Skin epidermis (tissue), 12 donors: ENCODE data around the gene GOLGA3.
"Not testable (repeated sequence)": the region's sequence is repeated elsewhere in the genome, so short reads cannot be mapped to it uniquely, and the experiment has no call there.

Experiments used
- H3K27ac ChIP-seq, 21 experiments: fragments of 200-600 bp; sonication (generic) in 11 of 21; one replicate each; pipeline ENCODE4 v1.5.0; 2020; ENCODE audit warnings: mild to moderate bottlenecking in 3 of 21, inconsistent platforms in 2 of 21, moderate library complexity in 2 of 21
- H3K4me3 ChIP-seq, 7 experiments: fragments of 200-600 bp; sonication (generic) in 2 of 7; one replicate each; pipeline ENCODE4 v1.5.0; 2020; ENCODE audit warnings: inconsistent platforms in 2 of 7, mild to moderate bottlenecking in 2 of 7, moderate library complexity in 1 of 7

Gene GOLGA3

DNA sequence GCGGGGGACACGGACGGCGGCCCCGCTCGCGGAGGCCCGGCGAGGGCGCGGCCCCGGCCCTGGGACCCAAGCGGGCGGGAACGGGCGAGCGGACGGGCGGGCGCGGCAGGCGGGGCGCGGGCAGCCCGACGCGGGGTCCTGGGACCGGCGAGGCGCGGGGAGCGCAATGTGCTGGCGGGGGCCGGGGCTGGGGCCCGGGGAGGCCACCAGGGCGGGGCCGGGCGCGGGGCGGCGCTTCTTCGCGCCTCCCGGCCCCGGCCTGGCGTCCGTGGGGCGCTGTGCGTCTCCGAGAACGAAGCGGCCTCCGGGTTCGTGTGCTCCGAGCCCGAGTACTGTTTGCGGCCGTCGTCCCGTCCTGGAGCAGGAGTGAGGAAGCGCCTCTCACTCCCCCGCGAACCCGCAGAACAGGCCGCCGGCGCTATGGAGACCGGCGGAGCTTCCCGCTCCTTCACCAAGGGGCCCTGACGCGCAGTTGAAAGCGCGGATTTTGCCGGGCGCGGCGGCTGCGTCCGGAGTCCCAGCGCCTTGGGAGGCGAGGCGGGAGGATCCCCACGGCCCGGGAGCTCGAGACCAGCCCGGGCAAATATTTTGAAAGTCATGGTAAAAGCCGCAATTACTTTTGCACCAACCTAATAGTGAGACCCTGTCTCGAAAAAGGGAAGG lies 66.6 kb downstream of the GOLGA3 start:
- peak overlapping the region; percentile 79 to 99 (median 97) for H3K27ac ChIP-seq
- H3K4me3 ChIP-seq = peak overlapping the region; percentile 35 to 96 (median 59)

DNA sequence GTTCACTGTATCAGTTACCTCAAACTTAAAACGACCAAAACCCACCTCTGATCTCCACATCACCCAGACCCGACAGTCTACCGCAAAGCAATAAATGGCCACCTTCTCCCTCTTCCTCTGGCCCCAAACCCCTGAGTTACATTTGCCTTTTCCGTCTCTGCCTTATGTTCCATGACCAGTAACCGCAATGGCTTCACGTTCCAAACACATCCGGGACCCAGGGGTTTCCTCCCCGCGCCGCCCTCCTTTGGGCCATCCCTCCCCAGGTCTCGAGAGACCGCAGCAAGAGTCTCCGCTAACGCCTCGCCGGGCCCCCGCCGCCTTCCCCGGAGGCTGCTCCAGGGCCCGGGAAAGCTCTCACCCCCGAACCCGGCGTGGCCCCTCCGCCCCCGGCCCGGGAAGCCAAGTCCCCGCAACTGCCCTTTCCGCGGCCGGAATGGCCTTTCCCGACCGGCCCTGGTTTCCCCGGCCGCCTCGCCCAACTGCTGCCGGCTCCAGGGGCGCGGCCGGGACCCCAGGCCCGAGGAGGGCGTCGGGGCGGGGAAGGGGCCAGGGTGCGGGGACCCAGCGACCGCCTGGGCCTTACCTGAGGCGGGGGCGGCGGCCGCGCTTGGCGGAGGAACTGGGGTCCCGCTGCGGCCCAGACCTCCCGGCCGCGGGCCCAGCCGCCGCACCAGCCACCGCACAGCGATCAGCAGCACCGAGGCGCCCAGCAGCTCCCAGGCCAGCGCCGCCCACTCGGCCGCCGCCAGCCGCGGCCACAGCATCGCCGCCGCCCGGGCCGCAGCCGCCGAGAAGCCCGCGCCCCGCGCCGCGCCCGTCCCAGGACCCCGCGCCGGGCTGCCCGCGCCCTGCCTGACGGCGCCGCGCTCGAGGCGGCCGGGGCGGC lies 67.4 kb downstream of the GOLGA3 start, which contains the start of gene ANKLE2:
Gene ANKLE2, minus strand, starts transcription at position 801 of the 889 bp plus-strand sequence. Its CDS starts 34 bp downstream, at position 767.
- peak within 1 kb of the TSS; percentile 95 to 100 (median 98) for H3K27ac ChIP-seq
- peak within 1 kb of the TSS; percentile 91 to 100 (median 98) for H3K4me3 ChIP-seq

GRCh38 chr12:132759359-132759758 lies 69.3 kb downstream of the GOLGA3 start:
- peak overlapping the region in 3 of 21 experiments; percentile 34 to 100 (median 99) for H3K27ac ChIP-seq
- peak overlapping the region in 1 of 7 experiments; percentile 91 for H3K4me3 ChIP-seq

- H3K27ac ChIP-seq, H3K4me3 ChIP-seq: not testable (repeated sequence)
Observed at GRCh38 chr12:132758825-132759224, 69.8 kb downstream of the GOLGA3 start.

DNA sequence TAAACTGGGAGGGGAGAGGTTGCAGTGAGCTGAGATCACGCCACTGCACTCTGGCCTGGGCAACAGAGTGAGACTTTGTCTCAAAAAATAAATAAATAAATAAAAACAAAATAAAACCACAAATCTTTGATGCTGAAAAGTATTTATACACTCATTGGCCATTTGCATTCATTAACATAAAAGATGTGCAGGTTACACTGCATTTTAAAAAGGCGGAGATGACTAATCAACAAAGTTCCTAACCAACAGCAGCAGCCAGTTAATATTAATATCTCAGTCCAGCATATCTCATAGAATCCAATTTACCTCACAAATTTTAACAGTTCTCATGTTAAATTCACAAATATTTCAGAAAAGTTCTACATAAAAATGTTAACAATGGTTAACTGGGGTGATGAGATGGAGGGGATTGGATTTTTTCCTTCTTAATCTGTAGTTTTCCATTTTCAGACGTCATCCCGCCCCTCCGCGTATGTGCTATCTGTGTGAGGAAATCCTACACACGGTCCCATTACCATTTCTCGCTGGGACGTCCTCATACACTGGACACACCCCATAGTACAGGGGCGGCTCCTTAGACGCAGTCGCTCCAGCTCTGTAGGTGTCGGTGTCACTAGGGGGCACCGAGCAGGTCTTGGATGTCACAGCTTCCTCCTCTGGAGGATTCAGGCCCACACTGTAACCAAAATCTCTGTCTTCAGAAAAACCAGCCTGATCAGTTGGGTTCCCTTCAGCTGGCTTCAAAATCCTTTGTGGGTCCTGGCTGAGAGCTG lies 74.3 kb downstream of the GOLGA3 start:
- Histone ChIP-seq H3K4me3 (no peak overlapping the region), H3K27ac (no peak overlapping the region)

GRCh38 chr12:132753670-132754069 lies 75.0 kb downstream of the GOLGA3 start:
- H3K27ac ChIP-seq, H3K4me3 ChIP-seq: not testable (repeated sequence)

GRCh38 chr12:132748319-132748718 lies 80.3 kb downstream of the GOLGA3 start:
- Histone ChIP-seq H3K4me3 (no peak overlapping the region), H3K27ac (no peak overlapping the region)

DNA sequence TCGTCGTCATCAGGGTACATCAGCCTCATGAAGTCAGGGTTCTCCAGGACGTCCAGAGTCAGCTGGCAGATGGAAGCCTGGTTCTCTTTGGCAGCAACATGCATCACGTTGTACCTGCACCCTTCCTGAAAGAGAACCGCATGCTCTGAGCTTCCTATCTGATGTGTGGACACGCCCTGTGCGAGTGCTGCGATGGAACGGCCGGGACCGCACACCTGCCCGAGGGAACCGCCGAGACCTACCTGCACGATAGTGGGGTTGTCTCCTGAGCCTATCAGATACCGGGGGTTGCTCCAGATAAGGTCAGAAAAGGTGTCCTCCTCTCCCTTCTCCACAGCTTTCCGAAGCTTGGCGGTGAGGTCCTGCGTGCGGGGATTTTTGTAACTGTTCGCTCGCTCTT lies 80.8 kb downstream of the GOLGA3 start:
- Histone ChIP-seq H3K4me3 (no peak overlapping the region), H3K27ac (peak overlapping the region in 1 of 21 experiments; percentile 60)

- peak overlapping the region in 8 of 21 experiments; percentile 3 to 66 (median 38) for H3K27ac ChIP-seq
- H3K4me3 ChIP-seq = no peak overlapping the region
Observed at GRCh38 chr12:132747395-132747794, 81.3 kb downstream of the GOLGA3 start.

- Histone ChIP-seq H3K27ac (peak overlapping the region in 6 of 21 experiments; percentile 10 to 60 (median 22)), H3K4me3 (no peak overlapping the region)
Observed at GRCh38 chr12:132746613-132747012, 82.1 kb downstream of the GOLGA3 start.

DNA sequence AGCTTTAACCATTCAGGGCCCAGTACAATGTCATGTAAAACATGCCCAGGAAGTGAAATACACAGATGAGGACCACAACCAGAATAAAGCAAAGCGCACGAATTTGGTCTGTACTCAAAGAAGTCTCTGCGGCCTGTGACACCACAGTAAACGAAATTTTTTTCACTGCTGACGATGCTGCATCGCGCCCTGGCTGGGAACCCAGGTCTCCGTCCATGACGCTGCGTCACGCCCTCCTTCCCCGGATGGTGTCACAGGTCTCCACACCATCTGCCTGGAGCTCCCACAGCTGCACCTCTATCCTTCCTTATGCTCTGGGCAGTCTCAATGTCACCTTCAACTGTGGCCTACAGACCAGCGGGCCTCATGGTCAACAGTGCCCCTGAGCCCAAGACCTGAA lies 84.8 kb downstream of the GOLGA3 start:
- no peak overlapping the region for H3K4me3 ChIP-seq
- H3K27ac ChIP-seq = no peak overlapping the region

DNA sequence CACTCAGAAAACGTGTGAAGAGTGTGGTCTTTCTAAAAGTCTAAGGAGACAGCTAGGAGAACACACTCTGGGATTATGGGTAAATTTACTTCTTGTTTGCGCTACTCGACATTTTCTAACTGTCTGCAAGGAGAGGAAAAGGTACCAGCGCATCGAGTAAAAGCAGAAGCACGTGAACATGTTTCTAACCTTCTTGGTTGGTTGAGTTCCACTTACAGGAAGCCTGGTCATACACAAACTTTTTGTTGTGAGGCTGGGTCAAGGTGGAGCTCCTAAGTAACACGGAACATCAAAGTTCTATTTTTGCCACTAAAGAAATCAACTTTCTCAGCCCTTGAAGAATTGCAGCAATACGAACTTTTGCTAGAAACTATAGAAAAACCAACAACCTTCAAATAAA lies 87.0 kb downstream of the GOLGA3 start:
- no peak overlapping the region for H3K27ac ChIP-seq
- no peak overlapping the region for H3K4me3 ChIP-seq

GRCh38 chr12:132740652-132741051 lies 88.0 kb downstream of the GOLGA3 start:
- Histone ChIP-seq H3K27ac (no peak overlapping the region), H3K4me3 (no peak overlapping the region)

DNA sequence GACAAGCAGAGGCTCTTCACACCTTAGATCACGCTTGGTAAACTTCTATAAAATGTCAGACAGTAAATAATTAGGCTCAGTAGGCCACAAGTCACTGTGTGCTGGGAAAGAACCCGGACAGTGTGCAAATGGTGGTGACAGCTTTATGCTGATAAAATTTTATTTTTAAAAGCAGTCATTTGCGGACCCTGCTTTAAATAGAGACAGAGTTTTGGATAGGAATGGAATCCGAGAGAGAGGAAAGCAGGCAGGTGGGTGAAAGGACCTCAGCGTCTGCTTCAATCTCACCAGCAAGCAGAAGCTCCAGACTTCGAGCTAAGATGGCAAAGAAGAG lies 88.4 kb downstream of the GOLGA3 start:
- Histone ChIP-seq H3K27ac (no peak overlapping the region), H3K4me3 (no peak overlapping the region)

DNA sequence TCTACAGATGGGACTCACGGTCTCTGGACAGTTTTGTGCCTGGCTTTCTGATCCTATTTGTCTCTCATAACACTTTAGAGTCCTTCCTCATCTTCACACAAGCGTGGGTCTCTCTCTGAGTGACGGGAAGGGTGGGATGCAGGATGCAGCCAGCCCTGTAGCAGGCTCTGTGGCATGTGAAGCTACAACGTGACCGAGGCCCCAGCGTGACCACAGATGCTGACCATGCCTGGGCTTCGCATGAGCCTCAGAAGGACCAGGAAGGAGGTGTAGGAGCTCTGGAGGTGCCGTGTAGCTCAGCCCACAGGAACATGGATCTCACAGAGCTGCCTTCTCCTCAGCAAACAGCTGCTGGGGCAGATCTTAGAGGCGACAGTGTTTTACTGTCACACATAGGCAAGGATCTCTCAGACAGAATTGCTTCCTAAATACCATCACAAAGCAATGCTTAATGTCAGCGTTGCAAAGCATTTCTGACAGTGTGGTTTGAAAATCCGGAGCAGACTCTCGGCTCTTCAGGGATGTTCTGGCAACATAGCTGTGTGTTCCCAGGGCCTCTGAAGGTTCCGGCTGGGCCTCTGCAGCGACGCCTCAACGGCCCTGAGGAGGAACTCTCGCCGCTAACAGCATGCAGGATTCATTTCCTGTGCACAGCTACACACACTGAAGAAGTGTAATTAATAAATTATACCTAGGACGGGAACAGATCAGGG lies 88.9 kb downstream of the GOLGA3 start:
- H3K27ac ChIP-seq = no peak overlapping the region
- H3K4me3 ChIP-seq = no peak overlapping the region

DNA sequence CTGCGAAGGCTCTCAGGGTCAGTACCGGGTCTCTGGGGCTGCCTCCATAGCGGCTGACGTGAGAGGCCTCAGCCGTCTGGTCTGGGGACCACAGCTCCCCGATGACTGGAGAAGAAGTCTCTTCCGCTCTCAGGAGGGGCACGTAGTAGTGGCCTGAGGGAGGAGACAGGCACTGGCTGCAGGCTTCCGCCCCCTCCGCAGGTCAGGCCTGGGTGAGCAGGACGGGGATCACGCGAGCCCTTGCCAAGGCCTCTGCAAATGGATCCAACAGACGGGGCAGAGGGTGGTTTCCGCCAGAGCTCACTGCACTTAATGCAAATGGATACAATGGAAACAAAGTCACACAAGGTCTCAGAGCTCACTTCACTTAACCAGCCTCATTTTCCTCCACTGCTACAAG lies 91.8 kb downstream of the GOLGA3 start:
- Histone ChIP-seq H3K27ac (no peak overlapping the region), H3K4me3 (no peak overlapping the region)

DNA sequence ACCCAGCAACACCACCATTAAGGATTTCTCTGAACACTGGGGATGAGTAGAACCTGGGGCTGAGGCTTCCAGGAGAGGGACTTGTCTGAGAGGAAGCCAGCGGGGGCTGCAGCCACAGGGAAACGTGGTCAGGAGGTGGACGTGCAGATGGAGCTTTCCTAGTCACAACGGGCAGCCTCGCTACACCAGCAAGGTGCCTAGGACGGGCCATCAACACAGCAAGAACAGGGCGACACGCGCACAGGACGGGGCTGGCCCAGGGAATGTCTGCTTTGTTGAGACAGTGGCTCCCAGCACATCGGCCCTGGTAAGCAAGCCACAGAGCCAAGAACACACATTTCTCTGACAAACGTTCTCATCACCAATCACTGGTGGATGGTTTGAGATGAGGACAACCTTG lies 92.3 kb downstream of the GOLGA3 start:
- Histone ChIP-seq H3K27ac (no peak overlapping the region), H3K4me3 (no peak overlapping the region)

- H3K4me3 ChIP-seq = no peak overlapping the region
- no peak overlapping the region for H3K27ac ChIP-seq
Observed at GRCh38 chr12:132735496-132735895, 93.2 kb downstream of the GOLGA3 start.

DNA sequence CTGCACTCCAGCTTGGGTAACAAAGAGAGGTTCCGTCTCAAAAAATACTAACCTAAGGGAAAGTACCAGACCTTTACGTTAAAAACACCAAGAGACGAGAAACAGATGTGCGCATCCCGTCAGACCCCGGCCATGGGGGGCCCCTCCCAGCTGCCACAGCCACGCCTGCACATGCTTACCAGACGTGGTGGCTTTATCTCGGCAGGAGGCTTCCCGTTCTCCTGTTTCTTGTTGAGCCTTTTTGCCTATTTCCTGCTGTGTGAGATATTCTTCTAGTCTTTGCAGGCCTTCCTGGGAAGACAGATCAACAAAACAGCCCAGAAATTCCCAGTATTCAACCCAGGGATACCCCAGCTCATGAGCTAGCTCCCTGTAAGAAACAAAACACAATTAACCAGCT lies 94.5 kb downstream of the GOLGA3 start:
- H3K4me3 ChIP-seq = no peak overlapping the region
- H3K27ac ChIP-seq = no peak overlapping the region

DNA sequence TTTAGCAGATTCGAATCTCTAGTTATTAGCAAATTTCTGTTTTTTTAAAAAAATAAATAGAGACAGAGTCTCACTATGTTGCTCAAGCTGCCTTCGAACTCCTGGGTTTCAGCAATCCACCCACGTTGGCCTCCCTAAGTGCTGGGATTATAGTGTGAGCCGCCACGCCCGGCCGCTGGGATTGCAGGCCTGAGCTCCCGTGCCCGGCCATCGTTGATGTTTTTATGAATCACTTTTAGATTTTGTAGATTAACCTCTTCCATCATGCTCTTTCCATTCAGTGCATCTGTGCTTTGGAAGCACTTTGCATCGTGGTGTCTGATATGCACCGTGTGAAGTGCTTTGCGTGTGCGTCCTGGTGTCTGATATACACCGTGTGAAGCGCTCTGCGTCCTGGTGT lies 97.1 kb downstream of the GOLGA3 start:
- H3K4me3 ChIP-seq = no peak overlapping the region
- no peak overlapping the region for H3K27ac ChIP-seq
